T-helper 17 cell (primary cell): ENCODE measurements around the gene GALC. TPM values are rescaled to one million over a fixed set of nuclear protein-coding genes. Genes with fewer than 3 reads are reported as not detected.

Experiments
- ATAC-seq: fragments of 150-1000 bp; cut with Tn5 transposase; 2 replicates; pipeline ENCODE4 v1.10.0; 2021; ENCODE audit warnings: mild to moderate bottlenecking, moderate library complexity
- DNase-seq, 3 donors: peaks; one replicate each; pipeline versions ENCODE4 v3.0.0 to v3.0.0-alpha.2; 2020 to 2021
- H3K9me3 ChIP-seq: one replicate; pipeline ENCODE4 v1.7.0; 2013; ENCODE audit warnings: low read length, mild to moderate bottlenecking; ENCODE audit not compliant: control insufficient read depth, poor library complexity, severe bottlenecking
- H3K27ac Mint-ChIP-seq: one replicate; pipeline ENCODE4 v1.8.0; 2022; ENCODE audit warnings: mild to moderate bottlenecking, moderate library complexity, mixed read lengths
- H3K27me3 Mint-ChIP-seq: one replicate; pipeline ENCODE4 v1.8.0; 2022; ENCODE audit warnings: mixed read lengths
- H3K36me3 Mint-ChIP-seq: one replicate; pipeline ENCODE4 v1.8.0; 2022; ENCODE audit warnings: low read depth, mixed read lengths
- H3K4me1 Mint-ChIP-seq: one replicate; pipeline ENCODE4 v1.8.0; 2022; ENCODE audit warnings: mild to moderate bottlenecking, mixed read lengths
- H3K4me3 Mint-ChIP-seq: one replicate; pipeline ENCODE4 v1.8.0; 2022; ENCODE audit warnings: mild to moderate bottlenecking, moderate library complexity, mixed read lengths
- total RNA-seq, 4 donors: library from RNA in 2 of 4; stranded (reverse) in 2 of 4; gene quantifications; one replicate each; pipeline ENCODE4 v1.2.3 and lab custom pipeline; 2022 to 2026

GALC gene
- total RNA-seq, 2 donors from 2014 or later: 33.1 to 36.5 TPM

- H3K36me3 Mint-ChIP-seq: no peaks in the 10 kb centered on the region
- peak overlapping the region; percentile 84 for H3K27ac Mint-ChIP-seq
- peak overlapping the region; percentile 33 for H3K4me3 Mint-ChIP-seq
- no peaks in the 10 kb centered on the region for H3K9me3 ChIP-seq
- ATAC-seq: peak; percentile 73
- no peak for DNase-seq
- H3K27me3 Mint-ChIP-seq: no peaks in the 10 kb centered on the region
- H3K4me1 Mint-ChIP-seq: peaks cover 53% of the 10 kb centered on the region
Measured at GRCh38 chr14:88023658-88024187, 30.7 kb upstream of the GALC start.

GRCh38 chr14:88017535-88017934 is 24.6 kb upstream of the GALC start:
- Mint-ChIP-seq H3K4me1 (peaks cover 32% of the 10 kb centered on the region), H3K27me3 (no peaks in the 10 kb centered on the region), H3K36me3 (no peaks in the 10 kb centered on the region), H3K27ac (peak overlapping the region; percentile 87), H3K4me3 (no peak overlapping the region)
- ATAC-seq: no peak
- H3K9me3 ChIP-seq: no peaks in the 10 kb centered on the region
- no peak for DNase-seq

GRCh38 chr14:88016768-88017167 is 23.8 kb upstream of the GALC start:
- H3K4me1 Mint-ChIP-seq: peaks cover 38% of the 10 kb centered on the region
- peak overlapping the region; percentile 87 for H3K27ac Mint-ChIP-seq
- DNase-seq: no peak
- H3K9me3 ChIP-seq: no peaks in the 10 kb centered on the region
- H3K36me3 Mint-ChIP-seq: no peaks in the 10 kb centered on the region
- no peak for ATAC-seq
- H3K4me3 Mint-ChIP-seq: no peak overlapping the region
- H3K27me3 Mint-ChIP-seq: no peaks in the 10 kb centered on the region

GRCh38 chr14:88013750-88014349 is 20.9 kb upstream of the GALC start:
- Mint-ChIP-seq H3K36me3 (no peaks in the 10 kb centered on the region), H3K27ac (peak overlapping the region; percentile 98), H3K4me1 (peaks cover 53% of the 10 kb centered on the region), H3K4me3 (peak overlapping the region; percentile 53), H3K27me3 (no peaks in the 10 kb centered on the region)
- DNase-seq: peak in 2 of 3 donors; percentile 20 to 23
- no peaks in the 10 kb centered on the region for H3K9me3 ChIP-seq
- peak; percentile 81 for ATAC-seq

- DNase-seq (no peak), ATAC-seq (no peak)
- Mint-ChIP-seq H3K27ac (peak overlapping the region; percentile 98), H3K4me3 (no peak overlapping the region), H3K36me3 (peaks cover 4% of the 10 kb centered on the region), H3K4me1 (peaks cover 57% of the 10 kb centered on the region), H3K27me3 (no peaks in the 10 kb centered on the region)
- H3K9me3 ChIP-seq: no peaks in the 10 kb centered on the region
Measured at GRCh38 chr14:88012495-88012894, 19.5 kb upstream of the GALC start.

- H3K36me3 Mint-ChIP-seq: peaks cover 4% of the 10 kb centered on the region
- no peaks in the 10 kb centered on the region for H3K27me3 Mint-ChIP-seq
- DNase-seq (no peak), ATAC-seq (no peak)
- peak overlapping the region; percentile 98 for H3K27ac Mint-ChIP-seq
- H3K4me3 Mint-ChIP-seq: peak overlapping the region; percentile 69
- H3K9me3 ChIP-seq: no peaks in the 10 kb centered on the region
- peaks cover 57% of the 10 kb centered on the region for H3K4me1 Mint-ChIP-seq
Measured at GRCh38 chr14:88010331-88010730, 17.3 kb upstream of the GALC start.

GRCh38 chr14:88009486-88009885 is 16.5 kb upstream of the GALC start:
- H3K36me3 Mint-ChIP-seq: peaks cover 7% of the 10 kb centered on the region
- H3K9me3 ChIP-seq: no peaks in the 10 kb centered on the region
- peak overlapping the region; percentile 92 for H3K4me3 Mint-ChIP-seq
- peak overlapping the region; percentile 98 for H3K27ac Mint-ChIP-seq
- peaks cover 61% of the 10 kb centered on the region for H3K4me1 Mint-ChIP-seq
- ATAC-seq (no peak), DNase-seq (no peak)
- no peaks in the 10 kb centered on the region for H3K27me3 Mint-ChIP-seq

GRCh38 chr14:88008039-88008742 is 15.2 kb upstream of the GALC start:
- DNase-seq: no peak
- Mint-ChIP-seq H3K27ac (peak overlapping the region; percentile 98), H3K36me3 (peaks cover 9% of the 10 kb centered on the region), H3K4me1 (peaks cover 56% of the 10 kb centered on the region), H3K27me3 (no peaks in the 10 kb centered on the region), H3K4me3 (peak overlapping the region; percentile 92)
- no peaks in the 10 kb centered on the region for H3K9me3 ChIP-seq
- ATAC-seq: no peak

GRCh38 chr14:88007608-88008007 is 14.6 kb upstream of the GALC start:
- H3K36me3 Mint-ChIP-seq: peaks cover 9% of the 10 kb centered on the region
- DNase-seq: no peak
- H3K4me3 Mint-ChIP-seq: peak overlapping the region; percentile 92
- H3K4me1 Mint-ChIP-seq: peaks cover 59% of the 10 kb centered on the region
- no peaks in the 10 kb centered on the region for H3K27me3 Mint-ChIP-seq
- H3K27ac Mint-ChIP-seq: peak overlapping the region; percentile 98
- no peak for ATAC-seq
- H3K9me3 ChIP-seq: no peaks in the 10 kb centered on the region

GRCh38 chr14:88005978-88006851 is 13.2 kb upstream of the GALC start:
- DNase-seq (peak; percentile 20 to 55 (median 41)), ATAC-seq (peak; percentile 94)
- Mint-ChIP-seq H3K27ac (peak overlapping the region; percentile 98), H3K4me1 (peaks cover 53% of the 10 kb centered on the region), H3K27me3 (no peaks in the 10 kb centered on the region), H3K36me3 (peaks cover 9% of the 10 kb centered on the region), H3K4me3 (peak overlapping the region; percentile 92)
- H3K9me3 ChIP-seq: no peaks in the 10 kb centered on the region

GRCh38 chr14:88005050-88005481 is 12.1 kb upstream of the GALC start, which contains the start of gene GPR65:
Gene GPR65 (plus strand): TSS chr14:88005135. CDS start chr14:88010848, 5,713 bp downstream.
- H3K4me3 Mint-ChIP-seq: peak within 1 kb of the TSS; percentile 92
- peaks cover 45% of the 10 kb centered on the region for H3K4me1 Mint-ChIP-seq
- peak in 1 of 3 donors; percentile 21 for DNase-seq

GRCh38 chr14:88004506-88005036 is 11.6 kb upstream of the GALC start:
- H3K27ac Mint-ChIP-seq: peak overlapping the region; percentile 98

More at GRCh38 chr14:88005050-88005481, 12.1 kb upstream of the GALC start, which contains the start of gene GPR65:
- peak; percentile 64 for ATAC-seq
- Mint-ChIP-seq H3K36me3 (peaks cover 9% of the 10 kb centered on the region), H3K27ac (peak within 1 kb of the TSS; percentile 98), H3K27me3 (no peaks in the 10 kb centered on the region)
- no peaks in the 10 kb centered on the region for H3K9me3 ChIP-seq

More at GRCh38 chr14:88004506-88005036, 11.6 kb upstream of the GALC start:
- H3K27me3 Mint-ChIP-seq: no peaks in the 10 kb centered on the region
- DNase-seq: no peak
- ATAC-seq: no peak
- peaks cover 9% of the 10 kb centered on the region for H3K36me3 Mint-ChIP-seq
- H3K9me3 ChIP-seq: no peaks in the 10 kb centered on the region
- peak overlapping the region; percentile 92 for H3K4me3 Mint-ChIP-seq
- peaks cover 44% of the 10 kb centered on the region for H3K4me1 Mint-ChIP-seq
